Measurements from ENCODE around the gene EDNRA.

GRCh38 chr4:147515220-147515936 is 34.5 kb downstream of the EDNRA start:
- TF ChIP-seq POLR2A (IDR thresholded peaks at IDR 0.05; ENCODE audit: low read depth, low read length) (no peak), POLR2AphosphoS5 (IDR thresholded peaks at IDR 0.05; ENCODE audit: low read depth, low read length) (no peak), TAF1 (IDR thresholded peaks at IDR 0.05; ENCODE audit: borderline replicate concordance, low read depth, low read length) (no peak)

Measured in GM12892 (cell line).